HEK293 (cell line): ENCODE results near the gene SULT1A3.

ENCODE experiments used
- AEBP2 ChIP-seq: fragments of 450-650 bp; formaldehyde crosslinking; IDR thresholded peaks from 2 replicates; pipeline ENCODE4 v1.5.1; 2016; ENCODE audit warnings: missing biosample characterization, missing genetic modification characterization, borderline replicate concordance
- BCL6B ChIP-seq: fragments of 450-650 bp; formaldehyde crosslinking; IDR thresholded peaks from 2 replicates; pipeline ENCODE4 v1.5.1; 2017; ENCODE audit warnings: missing biosample characterization, missing genetic modification characterization
- KLF7 ChIP-seq: fragments of 450-650 bp; formaldehyde crosslinking; IDR thresholded peaks from 2 replicates; pipeline ENCODE4 v1.5.1; 2016; ENCODE audit warnings: missing biosample characterization, missing genetic modification characterization, borderline replicate concordance
- MYNN ChIP-seq: fragments of 450-650 bp; formaldehyde crosslinking; IDR thresholded peaks from 2 replicates; pipeline ENCODE4 v1.5.1; 2016; ENCODE audit warnings: missing biosample characterization, missing genetic modification characterization, borderline replicate concordance
- SALL2 ChIP-seq: fragments of 450-650 bp; formaldehyde crosslinking; IDR thresholded peaks from 2 replicates; pipeline ENCODE4 v1.5.0; 2017; ENCODE audit warnings: missing biosample characterization, mild to moderate bottlenecking, missing genetic modification characterization, borderline replicate concordance
- TCF7L2 ChIP-seq: IDR thresholded peaks from 2 replicates; pipeline ENCODE4 v1.6.1; 2011; ENCODE audit warnings: low read depth, mild to moderate bottlenecking, inconsistent platforms, low read length, moderate library complexity, borderline replicate concordance
- ZBTB10 ChIP-seq: fragments of 450-650 bp; formaldehyde crosslinking; IDR thresholded peaks from 2 replicates; pipeline ENCODE4 v1.5.1; 2016; ENCODE audit warnings: missing biosample characterization, missing genetic modification characterization
- ZBTB21 ChIP-seq: fragments of 450-650 bp; formaldehyde crosslinking; IDR thresholded peaks from 2 replicates; pipeline ENCODE4 v1.5.1; 2017; ENCODE audit warnings: missing biosample characterization, missing genetic modification characterization
- ZFP69B ChIP-seq: fragments of 450-650 bp; formaldehyde crosslinking; IDR thresholded peaks from 2 replicates; pipeline ENCODE4 v1.5.1; 2016; ENCODE audit warnings: missing biosample characterization, missing genetic modification characterization
- ZNF140 ChIP-seq: fragments of 450-650 bp; formaldehyde crosslinking; IDR thresholded peaks from 2 replicates; pipeline ENCODE4 v1.5.1; 2016; ENCODE audit warnings: missing biosample characterization, missing genetic modification characterization
- ZNF184 ChIP-seq: fragments of 450-650 bp; IDR thresholded peaks from 2 replicates; pipeline ENCODE4 v1.5.1; 2018; ENCODE audit warnings: missing biosample characterization, mild to moderate bottlenecking, missing genetic modification characterization
- ZNF19 ChIP-seq: fragments of 450-650 bp; formaldehyde crosslinking; IDR thresholded peaks from 2 replicates; pipeline ENCODE4; 2016; ENCODE audit warnings: missing biosample characterization, missing genetic modification characterization, low read depth
- ZNF23 ChIP-seq: fragments of 450-650 bp; formaldehyde crosslinking; IDR thresholded peaks from 2 replicates; pipeline ENCODE4 v1.5.1; 2016; ENCODE audit warnings: missing biosample characterization, missing genetic modification characterization, borderline replicate concordance
- ZNF266 ChIP-seq: fragments of 450-650 bp; formaldehyde crosslinking; IDR thresholded peaks from 2 replicates; pipeline ENCODE4 v1.5.1; 2016; ENCODE audit warnings: missing biosample characterization, missing genetic modification characterization, low read depth
- ZNF37A ChIP-seq: fragments of 450-650 bp; IDR thresholded peaks from 2 replicates; pipeline ENCODE4 v1.5.1; 2018; ENCODE audit warnings: missing biosample characterization, missing genetic modification characterization
- ZNF404 ChIP-seq: fragments of 450-650 bp; formaldehyde crosslinking; IDR thresholded peaks from 2 replicates; pipeline ENCODE4 v1.5.1; 2017; ENCODE audit warnings: missing biosample characterization, missing genetic modification characterization
- ZNF423 ChIP-seq: fragments of 450-650 bp; formaldehyde crosslinking; IDR thresholded peaks from 2 replicates; pipeline ENCODE4 v1.5.1; 2016; ENCODE audit warnings: missing biosample characterization, missing genetic modification characterization
- ZNF426 ChIP-seq: fragments of 450-650 bp; formaldehyde crosslinking; IDR thresholded peaks from 2 replicates; pipeline ENCODE4 v1.5.1; 2017; ENCODE audit warnings: missing biosample characterization, missing genetic modification characterization, mild to moderate bottlenecking, inconsistent platforms, moderate library complexity
- ZNF488 ChIP-seq: fragments of 450-650 bp; formaldehyde crosslinking; IDR thresholded peaks from 2 replicates; pipeline ENCODE4 v1.5.1; 2016; ENCODE audit warnings: missing biosample characterization, missing genetic modification characterization
- ZNF544 ChIP-seq: fragments of 450-650 bp; formaldehyde crosslinking; IDR thresholded peaks from 2 replicates; pipeline ENCODE4 v1.5.0; 2017; ENCODE audit warnings: missing biosample characterization, missing genetic modification characterization
- ZNF560 ChIP-seq: fragments of 450-650 bp; formaldehyde crosslinking; IDR thresholded peaks from 2 replicates; pipeline ENCODE4 v1.5.1; 2017; ENCODE audit warnings: missing biosample characterization, missing genetic modification characterization, borderline replicate concordance
- ZNF596 ChIP-seq: fragments of 450-650 bp; IDR thresholded peaks from 2 replicates; pipeline ENCODE4 v1.5.0; 2018; ENCODE audit warnings: missing biosample characterization, mild to moderate bottlenecking, missing genetic modification characterization, moderate library complexity
- ZNF621 ChIP-seq: fragments of 450-650 bp; formaldehyde crosslinking; IDR thresholded peaks from 2 replicates; pipeline ENCODE4 v1.5.1; 2017; ENCODE audit warnings: missing biosample characterization, missing genetic modification characterization
- ZNF639 ChIP-seq: fragments of 450-650 bp; formaldehyde crosslinking; IDR thresholded peaks from 2 replicates; pipeline ENCODE4 v1.5.1; 2016; ENCODE audit warnings: missing biosample characterization, missing genetic modification characterization
- ZNF654 ChIP-seq: fragments of 450-650 bp; formaldehyde crosslinking; IDR thresholded peaks from 2 replicates; pipeline ENCODE4 v1.5.1; 2016; ENCODE audit warnings: low read depth, missing biosample characterization, missing genetic modification characterization
- ZNF707 ChIP-seq: fragments of 450-650 bp; formaldehyde crosslinking; IDR thresholded peaks from 2 replicates; pipeline ENCODE4 v1.5.1; 2016; ENCODE audit warnings: missing biosample characterization, missing genetic modification characterization
- ZNF777 ChIP-seq: fragments of 450-650 bp; formaldehyde crosslinking; IDR thresholded peaks from 2 replicates; pipeline ENCODE4 v1.5.1; 2017; ENCODE audit warnings: missing biosample characterization, missing genetic modification characterization, borderline replicate concordance
- ZNF830 ChIP-seq: fragments of 450-650 bp; IDR thresholded peaks from 2 replicates; pipeline ENCODE4 v1.5.0; 2018; ENCODE audit warnings: missing biosample characterization, missing genetic modification characterization, low read depth, mild to moderate bottlenecking, moderate library complexity
- ZSCAN16 ChIP-seq: fragments of 450-650 bp; formaldehyde crosslinking; IDR thresholded peaks from 2 replicates; pipeline ENCODE4 v1.5.1; 2016; ENCODE audit warnings: missing biosample characterization, missing genetic modification characterization
- ZSCAN5A ChIP-seq: fragments of 450-650 bp; formaldehyde crosslinking; IDR thresholded peaks from 2 replicates; pipeline ENCODE4 v1.5.1; 2016; ENCODE audit warnings: missing biosample characterization, missing genetic modification characterization

The SULT1A3 gene

GRCh38 chr16:30152517-30152916 is 46.5 kb upstream of the SULT1A3 start (continued):
- no peak for TF ChIP-seq ZNF639 (tag by site-specific recombination)
- TF ChIP-seq ZNF777 (tag by site-specific recombination) = no peak
- no peak for TF ChIP-seq ZNF488 (tag by site-specific recombination)
- no peak for TF ChIP-seq SALL2
- TF ChIP-seq ZNF654 (tag by site-specific recombination) = 0 out of 2 replicates have a peak, but pooled peaks have one; percentile 19
- TF ChIP-seq ZNF621 = no peak
- no peak for TF ChIP-seq BCL6B (tag by site-specific recombination)
- TF ChIP-seq ZNF707 (tag by site-specific recombination) = no peak
- TF ChIP-seq AEBP2 (tag by site-specific recombination) = no peak
- TF ChIP-seq KLF7 (tag by site-specific recombination) = no peak
- TF ChIP-seq ZNF426 (tag by site-specific recombination) = peak; percentile 79
- 0 out of 2 replicates have a peak, but pooled peaks have one; percentile 64 for TF ChIP-seq ZNF404
- no peak for TF ChIP-seq ZNF19 (tag by site-specific recombination)
- no peak for TF ChIP-seq ZSCAN5A
- peak; percentile 79 for TF ChIP-seq ZNF560 (tag by site-specific recombination)
- TF ChIP-seq ZBTB21 (tag by site-specific recombination) = peak; percentile 34; the same call in 1 of the 2 replicates
- TF ChIP-seq ZFP69B (tag by site-specific recombination) = no peak
- TF ChIP-seq ZNF596 (tag by site-specific recombination) = no peak
- TF ChIP-seq TCF7L2 = no peak
- TF ChIP-seq ZNF140 (tag by site-specific recombination) = peak; percentile 40; the same call in 1 of the 2 replicates
- no peak for TF ChIP-seq ZNF184
- TF ChIP-seq ZNF423 (tag by site-specific recombination) = no peak
- TF ChIP-seq ZNF544 (tag by site-specific recombination) = no peak
- TF ChIP-seq ZNF830 (tag by site-specific recombination) = no peak
- no peak for TF ChIP-seq ZBTB10 (tag by site-specific recombination)
- 0 out of 2 replicates have a peak, but pooled peaks have one; percentile 8 for TF ChIP-seq ZNF266 (tag by site-specific recombination)
- TF ChIP-seq ZSCAN16 (tag by site-specific recombination) = no peak
- TF ChIP-seq ZNF23 (tag by site-specific recombination) = no peak
- no peak for TF ChIP-seq ZNF37A (tag by site-specific recombination)
- TF ChIP-seq MYNN (tag by site-specific recombination) = no peak
